Kidney glomerular epithelial cell (primary cell): ENCODE results near the gene LRRIQ1.

ENCODE experiments used
- DNase-seq: peaks from one replicate; lab custom pipeline; 2025; lab: John Stamatoyannopoulos, UW

LRRIQ1 gene

DNA sequence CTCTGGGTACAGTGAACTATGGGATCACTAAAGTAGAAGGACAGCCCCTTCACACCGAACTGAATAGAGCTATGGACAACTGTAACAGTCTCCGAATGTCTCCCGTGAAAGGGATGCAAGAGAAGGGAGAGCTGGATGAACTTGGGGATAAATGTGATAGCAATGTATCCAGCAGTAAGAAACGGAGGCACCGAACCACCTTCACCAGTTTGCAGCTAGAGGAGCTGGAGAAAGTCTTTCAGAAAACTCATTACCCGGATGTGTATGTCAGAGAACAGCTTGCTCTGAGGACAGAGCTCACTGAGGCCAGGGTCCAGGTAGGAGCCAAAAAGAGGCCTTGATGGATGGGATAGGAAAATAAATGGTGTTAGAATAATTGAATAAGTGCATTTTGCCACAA is 247.4 kb downstream of the LRRIQ1 start:
- no peak for DNase-seq
